NT2/D1 (cell line): ENCODE measurements around the gene CDKN2B-AS1.

ENCODE experiments used
- SUZ12 ChIP-seq: IDR thresholded peaks from 2 replicates; pipeline ENCODE4 v1.6.1; 2011; ENCODE audit not compliant: insufficient read length, insufficient read depth; ENCODE audit errors: extremely low read depth
- YY1 ChIP-seq: IDR thresholded peaks from 2 replicates; pipeline ENCODE4 v1.6.1; 2011; ENCODE audit not compliant: insufficient read length, insufficient read depth
- ZNF274 ChIP-seq: IDR thresholded peaks from 2 replicates; pipeline ENCODE4 v1.6.1; 2011; ENCODE audit warnings: mild to moderate bottlenecking, low read depth, low read length

DNA sequence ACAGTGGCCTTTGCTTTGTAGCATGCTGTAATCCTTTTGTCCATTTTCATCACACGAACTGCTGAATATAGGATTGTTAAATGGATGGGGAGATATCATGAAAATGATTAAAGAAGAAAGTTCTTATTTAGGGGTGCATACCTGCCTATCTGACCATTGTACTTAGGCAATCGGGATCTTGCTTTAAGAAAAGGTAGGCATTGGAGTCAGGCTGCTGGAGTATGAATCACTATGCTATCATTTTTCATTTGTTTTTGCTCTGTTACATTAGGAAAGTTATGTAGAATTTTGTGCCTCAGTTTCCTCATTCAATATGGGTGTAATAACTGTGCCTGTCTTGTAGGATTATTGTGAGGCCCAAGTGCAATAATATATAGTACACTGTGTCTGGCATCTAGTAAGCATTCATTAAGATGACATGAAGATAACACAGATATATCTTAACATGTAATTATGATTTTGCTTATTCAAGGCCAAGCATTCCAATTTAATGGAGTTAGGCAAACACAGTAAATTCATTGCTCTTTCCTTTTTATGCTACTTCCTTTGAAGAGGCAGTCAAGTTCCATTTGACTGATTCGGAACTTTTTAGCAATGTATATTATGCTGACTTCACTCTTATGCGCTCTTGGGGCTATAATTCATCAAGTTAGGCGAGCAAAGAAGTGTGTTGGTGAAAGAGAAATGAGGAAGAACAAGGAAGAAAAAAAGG, 124.4 kb downstream of the CDKN2B-AS1 start:
- TF ChIP-seq YY1: no peak
- TF ChIP-seq SUZ12: no peak
- TF ChIP-seq ZNF274: no peak
